H1 (cell line): ENCODE measurements around the gene GUCY1B1. TPM values are rescaled to one million over a fixed set of nuclear protein-coding genes. Genes with fewer than 3 reads are reported as not detected.

ENCODE experiments used
- CTCF ChIA-PET: fragments of 300-600 bp; sonication (Branson Sonifier 250); formaldehyde crosslinking; loops from one replicate; lab custom pipeline; 2021; ENCODE audit not compliant: partially characterized antibody; lab: Charles Lee
- POLR2A ChIA-PET: fragments of 300-600 bp; sonication (Branson Sonifier 250); formaldehyde crosslinking; loops from one replicate; lab custom pipeline; 2021; ENCODE audit warnings: inconsistent platforms; ENCODE audit not compliant: partially characterized antibody; lab: Charles Lee
- DNase-seq, 2 experiments: peaks; one replicate each; pipeline versions ENCODE4 v3.0.0 to v3.0.0-alpha.2; 2010 to 2022; ENCODE audit warnings: low spot score in 2 of 2, low read depth in 1 of 2, mixed read lengths in 1 of 2
- FAIRE-seq: peaks from 2 replicates; lab custom pipeline; 2011; peaks lifted over from hg19 to GRCh38; lab: Jason Lieb, UNC
- H2AFZ ChIP-seq: 2 replicates; pipeline ENCODE4 v1.8.1; 2012; ENCODE audit warnings: low read length, inconsistent platforms
- H2AK5ac ChIP-seq: 2 replicates; pipeline ENCODE4 v1.6.1; 2013; ENCODE audit warnings: low read depth, low read length
- H2BK120ac ChIP-seq: replicated peaks from 2 replicates; pipeline ENCODE3; 2013; ENCODE audit warnings: low read depth, low read length, inconsistent platforms
- H2BK12ac ChIP-seq: 2 replicates; pipeline ENCODE4 v1.6.1; 2013; ENCODE audit warnings: low read depth, low read length
- H2BK15ac ChIP-seq: 2 replicates; pipeline ENCODE4 v1.6.1; 2013; ENCODE audit warnings: low read length
- H2BK20ac ChIP-seq: 2 replicates; pipeline ENCODE4 v1.6.1; 2013; ENCODE audit warnings: low read length
- H2BK5ac ChIP-seq: 2 replicates; pipeline ENCODE4 v1.6.1; 2013; ENCODE audit warnings: low read depth, low read length
- H3K14ac ChIP-seq: 2 replicates; pipeline ENCODE4 v1.6.1; 2013; ENCODE audit warnings: inconsistent platforms; ENCODE audit not compliant: insufficient read length
- H3K18ac ChIP-seq: 2 replicates; pipeline ENCODE4 v1.6.1; 2013; ENCODE audit warnings: low read length; ENCODE audit errors: extremely low read depth
- H3K23ac ChIP-seq: 2 replicates; pipeline ENCODE4 v1.6.1; 2013; ENCODE audit warnings: inconsistent platforms; ENCODE audit not compliant: insufficient read length
- H3K23me2 ChIP-seq: 2 replicates; pipeline ENCODE4 v1.6.1; 2013; ENCODE audit warnings: low read depth, low read length
- H3K27ac ChIP-seq: 2 replicates; pipeline ENCODE4 v1.6.1; 2011; ENCODE audit warnings: low read depth, low read length, inconsistent platforms
- H3K27me3 ChIP-seq, 4 experiments: replicated peaks in 1 of 4; 1 replicate in 1 of 4; 2 replicates in 3 of 4; pipeline versions ENCODE4 v1.6.1 to v1.8.1; 2011 to 2013; ENCODE audit warnings: low read length in 3 of 4, mild to moderate bottlenecking in 3 of 4, inconsistent platforms in 2 of 4, mixed read lengths in 2 of 4, moderate library complexity in 1 of 4; ENCODE audit not compliant: control insufficient read depth in 3 of 4, insufficient read depth in 3 of 4; ENCODE audit errors: extremely low read depth in 1 of 4
- H3K36me3 ChIP-seq, 4 experiments: 2 replicates each; pipeline versions ENCODE4 v1.6.1 to v1.8.1; 2011 to 2013; ENCODE audit warnings: mild to moderate bottlenecking in 4 of 4, low read length in 3 of 4, moderate library complexity in 2 of 4, control low read depth in 1 of 4, inconsistent platforms in 1 of 4; ENCODE audit not compliant: insufficient read depth in 4 of 4, control insufficient read depth in 2 of 4
- H3K4ac ChIP-seq: replicated peaks from 2 replicates; pipeline ENCODE3; 2013; ENCODE audit warnings: low read length, low read depth, mixed read lengths, inconsistent platforms; ENCODE audit not compliant: insufficient read length
- H3K4me1 ChIP-seq, 4 experiments: replicated peaks in 1 of 4; 1 replicate in 1 of 4; 2 replicates in 3 of 4; pipeline versions ENCODE4 v1.6.1 to v1.8.1; 2011 to 2013; ENCODE audit warnings: low read length in 3 of 4, inconsistent platforms in 2 of 4, mixed read lengths in 1 of 4; ENCODE audit not compliant: insufficient read depth in 4 of 4, control insufficient read depth in 3 of 4
- H3K4me2 ChIP-seq, 2 experiments: 2 replicates each; pipeline versions ENCODE4 v1.6.1 to v1.8.1; 2011 to 2013; ENCODE audit warnings: low read depth in 2 of 2, low read length in 2 of 2, control low read depth in 1 of 2, inconsistent platforms in 1 of 2, mild to moderate bottlenecking in 1 of 2; ENCODE audit not compliant: insufficient read depth in 1 of 2
- H3K4me3 ChIP-seq, 4 experiments: fragments of 200-600, 300-600 bp in 1 of 4; sonication (generic), shearing (Covaris generic), sonication (Bioruptor Twin) in 1 of 4; 2 replicates each; pipeline versions ENCODE4 v1.5.1 to v1.8.1; 2011 to 2016; ENCODE audit warnings: low read length in 4 of 4, low read depth in 3 of 4, control low read depth in 2 of 4, inconsistent platforms in 2 of 4, mild to moderate bottlenecking in 2 of 4, mixed read lengths in 1 of 4, moderate library complexity in 1 of 4; ENCODE audit not compliant: insufficient read depth in 2 of 4; ENCODE audit errors: extremely low read depth in 1 of 4
- H3K56ac ChIP-seq: replicated peaks from 2 replicates; pipeline ENCODE3; 2013; ENCODE audit warnings: low read depth, mild to moderate bottlenecking, mixed read lengths, low read length, inconsistent platforms; ENCODE audit not compliant: insufficient read length
- H3K79me1 ChIP-seq: 2 replicates; pipeline ENCODE4 v1.6.1; 2013; ENCODE audit warnings: low read depth, low read length, control low read depth
- H3K79me2 ChIP-seq, 2 experiments: 2 replicates each; pipeline versions ENCODE4 v1.6.1 to v1.8.1; 2012 to 2013; ENCODE audit warnings: low read length in 2 of 2, mild to moderate bottlenecking in 2 of 2, inconsistent platforms in 1 of 2; ENCODE audit not compliant: insufficient read depth in 2 of 2, control insufficient read depth in 1 of 2
- H3K9ac ChIP-seq, 4 experiments: replicated peaks in 1 of 4; 1 replicate in 1 of 4; 2 replicates in 3 of 4; pipeline versions ENCODE4 v1.6.1 to v1.8.1; 2011 to 2013; ENCODE audit warnings: low read depth in 3 of 4, low read length in 3 of 4, control low read depth in 2 of 4, mild to moderate bottlenecking in 2 of 4, moderate library complexity in 2 of 4, inconsistent platforms in 1 of 4; ENCODE audit errors: extremely low read depth in 1 of 4
- H3K9me3 ChIP-seq, 2 experiments: 2 replicates each; pipeline versions ENCODE4 v1.6.1 to v1.8.1; 2012 to 2013; ENCODE audit warnings: mild to moderate bottlenecking in 2 of 2, moderate library complexity in 2 of 2, control low read depth in 1 of 2, inconsistent platforms in 1 of 2, low read depth in 1 of 2, low read length in 1 of 2, mixed read lengths in 1 of 2; ENCODE audit not compliant: insufficient read depth in 2 of 2
- H4K20me1 ChIP-seq, 2 experiments: replicated peaks in 1 of 2; 2 replicates each; pipeline versions ENCODE3 to v1.8.1; 2011 to 2013; ENCODE audit warnings: inconsistent platforms in 2 of 2, low read length in 2 of 2, mild to moderate bottlenecking in 1 of 2; ENCODE audit not compliant: insufficient read depth in 2 of 2, control insufficient read depth in 1 of 2
- H4K5ac ChIP-seq: 2 replicates; pipeline ENCODE4 v1.6.1; 2013; ENCODE audit warnings: low read length, low read depth, mixed read lengths, inconsistent platforms; ENCODE audit not compliant: insufficient read length
- H4K8ac ChIP-seq: 2 replicates; pipeline ENCODE4 v1.8.0; 2013; ENCODE audit warnings: mild to moderate bottlenecking, moderate library complexity, low read length, inconsistent platforms; ENCODE audit not compliant: insufficient read depth; ENCODE audit errors: extremely low read depth
- H4K91ac ChIP-seq: replicated peaks from 2 replicates; pipeline ENCODE3; 2013; ENCODE audit warnings: low read length, mixed read lengths, inconsistent platforms; ENCODE audit not compliant: insufficient read length
- EGR1 ChIP-seq: IDR thresholded peaks from 2 replicates; pipeline ENCODE4 v1.6.1; 2011; ENCODE audit warnings: low read depth, low read length, borderline replicate concordance
- SIRT6 ChIP-seq: IDR thresholded peaks from one replicate; pipeline ENCODE4 v1.7.1; 2012; ENCODE audit warnings: low read length, inconsistent platforms
- YY1 ChIP-seq: IDR thresholded peaks from 2 replicates; pipeline ENCODE4 v1.6.1; 2011; ENCODE audit warnings: low read depth, mild to moderate bottlenecking, low read length
- WGBS, 2 experiments: shearing (Covaris generic) in 1 of 2; methylation state at CpG; one replicate each; pipeline versions ENCODE4 v1.1.6 to v1.1.7; 2013 to 2015; ENCODE audit warnings: low lambda C conversion rate in 2 of 2, mixed read lengths in 2 of 2, inconsistent platforms in 1 of 2, low coverage in 1 of 2, missing lambda C conversion rate in 1 of 2; ENCODE audit not compliant: insufficient replicate concordance in 2 of 2, insufficient coverage in 1 of 2, insufficient read length in 1 of 2; ENCODE audit errors: extremely low coverage in 1 of 2, missing lambda C conversion rate in 1 of 2; 5-methylcytosine and 5-hydroxymethylcytosine counted together
- polyA plus RNA-seq, 7 experiments: library from polyadenylated mRNA; depleted of rRNA in 3 of 7; stranded (reverse) in 5 of 7; unstranded in 2 of 7; fragments of >200 nt in 5 of 7; fragments of 200-250 nt in 2 of 7; gene quantifications; 1 replicate in 5 of 7; 2 replicates in 1 of 7; 4 replicates in 1 of 7; pipeline versions ENCODE4 v1.2.1 to v1.2.3, GENCODE V29; 2011 to 2013; ENCODE audit warnings: missing spikeins in 2 of 7, mixed read lengths in 2 of 7
- total RNA-seq: library from RNA; stranded (reverse); fragmentation: NEBNext Ultra II Directional; extraction: Animal tissue kit (Norgen Biotek cat#: 25700); gene quantifications from 2 replicates; pipeline ENCODE4 v1.2.1, GENCODE V29; 2021
- TF ChIP-seq, protein P1 (sequence below): IDR thresholded peaks from 2 replicates; pipeline ENCODE4 v1.6.1; 2011; ENCODE audit warnings: low read depth, mild to moderate bottlenecking, low read length; ENCODE audit not compliant: insufficient read depth

GUCY1B1 gene
- total and polyA plus RNA-seq, 2 of the 8 experiments (the other 6 are each of a cell fraction or from before 2014, with no cell fraction given): 1.5 to 2.9 TPM

DNA sequence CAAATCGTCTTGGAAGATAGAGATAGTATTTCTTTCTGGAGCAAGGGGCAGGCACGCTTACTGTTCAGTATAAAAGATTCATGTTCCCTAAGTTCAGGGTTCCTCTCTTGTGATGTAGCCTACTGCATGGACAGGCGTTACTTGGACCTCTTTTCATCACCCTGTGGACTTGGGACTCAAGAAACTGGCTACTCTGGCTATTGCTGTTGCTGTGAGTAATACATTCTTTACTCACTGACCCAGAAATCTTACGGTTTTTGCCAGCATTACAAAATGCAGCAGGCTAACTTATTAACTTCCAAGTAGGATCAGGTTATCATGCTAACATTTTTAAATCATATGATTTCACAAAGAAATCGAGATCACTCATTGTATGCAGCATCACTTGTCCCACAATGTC lies 12.8 kb upstream of the GUCY1B1 start:
- TF ChIP-seq SIRT6 (no peak), EGR1 (no peak), YY1 (no peak)
- TF ChIP-seq, protein P1, sequence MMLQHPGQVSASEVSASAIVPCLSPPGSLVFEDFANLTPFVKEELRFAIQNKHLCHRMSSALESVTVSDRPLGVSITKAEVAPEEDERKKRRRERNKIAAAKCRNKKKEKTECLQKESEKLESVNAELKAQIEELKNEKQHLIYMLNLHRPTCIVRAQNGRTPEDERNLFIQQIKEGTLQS: no peak
- Histone ChIP-seq H3K4me2 (no peak overlapping the region), H4K8ac (no peak overlapping the region), H3K9ac (no peak overlapping the region), H3K18ac (no peak overlapping the region), H3K9me3 (no peaks in the 10 kb centered on the region), H3K23me2 (no peaks in the 10 kb centered on the region), H2AFZ (no peak overlapping the region), H3K36me3 (no peaks in the 10 kb centered on the region), H3K4me1 (no peaks in the 10 kb centered on the region), H4K20me1 (no peaks in the 10 kb centered on the region), H2BK5ac (no peak overlapping the region), H4K91ac (no peak overlapping the region), H3K79me1 (no peaks in the 10 kb centered on the region), H2BK20ac (no peak overlapping the region), H4K5ac (no peak overlapping the region), H2BK12ac (no peak overlapping the region), H2BK15ac (no peak overlapping the region), H2AK5ac (no peak overlapping the region), H3K27me3 (no peaks in the 10 kb centered on the region), H3K4me3 (no peak overlapping the region), H3K27ac (no peak overlapping the region), H2BK120ac (no peak overlapping the region), H3K14ac (no peak overlapping the region), H3K4ac (no peak overlapping the region), H3K23ac (no peak overlapping the region), H3K56ac (no peak overlapping the region), H3K79me2 (no peaks in the 10 kb centered on the region)
- CTCF ChIA-PET: interaction anchor here (0.8 to 1.4 kb wide), 3 partner anchors 13 to 157 kb away, joined by 3 to 4 read pairs (median 4); partner anchors contain the start of genes GUCY1B1 and TDO2
- WGBS, 2 experiments: 88% methylated on average over 5 of the region's 5 CpGs; no CpG with 5 or more reads in 1 of the 2 experiments
- DNase-seq: no peak
- POLR2A ChIA-PET: no interaction called here
- FAIRE-seq: no peak
